Measurements from ENCODE around the gene SMG9.
A peak's percentile ranks its signal among the peaks of the same experiment; 100 is the strongest.

The SMG9 gene

DNA sequence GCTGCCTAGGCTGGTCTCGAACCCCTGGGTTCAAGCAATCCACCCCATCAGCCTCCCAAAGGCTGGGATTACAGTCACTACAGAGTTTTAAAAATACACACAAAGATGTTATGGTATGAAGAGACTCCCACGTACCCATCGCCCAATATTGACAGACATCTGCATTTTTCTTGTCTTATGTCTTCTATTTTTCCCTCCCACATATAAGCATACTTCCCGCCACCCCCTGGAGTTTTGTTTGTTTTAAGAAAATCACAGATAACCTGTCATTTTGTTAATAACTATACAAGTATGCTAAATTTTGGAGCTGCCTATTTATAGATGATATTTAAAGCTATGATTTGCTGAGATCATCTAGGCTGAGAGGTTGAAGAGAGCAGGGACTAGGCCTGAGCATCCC, 6.2 kb upstream of the SMG9 start:
- Histone ChIP-seq H3K27me3 (ENCODE audit: control insufficient read depth, insufficient read depth, low read length, poor library complexity, severe bottlenecking) (no peaks in the 10 kb centered on the region), H3K4me1 (ENCODE audit: control insufficient read depth, insufficient read depth, low read length) (no peaks in the 10 kb centered on the region), H3K9me3 (ENCODE audit: control insufficient read depth, low read length) (no peaks in the 10 kb centered on the region), H3K4me3 (ENCODE audit: insufficient read depth, low read depth, low read length) (no peak overlapping the region), H3K36me3 (ENCODE audit: control insufficient read depth, insufficient read depth, low read length) (no peaks in the 10 kb centered on the region), H3K27ac (ENCODE audit: insufficient read depth, low read depth, low read length, poor library complexity, severe bottlenecking) (no peak overlapping the region)
- 80 to 96% methylated on average over 3 to 4 of the region's 4 CpGs for WGBS, 2 experiments

DNA sequence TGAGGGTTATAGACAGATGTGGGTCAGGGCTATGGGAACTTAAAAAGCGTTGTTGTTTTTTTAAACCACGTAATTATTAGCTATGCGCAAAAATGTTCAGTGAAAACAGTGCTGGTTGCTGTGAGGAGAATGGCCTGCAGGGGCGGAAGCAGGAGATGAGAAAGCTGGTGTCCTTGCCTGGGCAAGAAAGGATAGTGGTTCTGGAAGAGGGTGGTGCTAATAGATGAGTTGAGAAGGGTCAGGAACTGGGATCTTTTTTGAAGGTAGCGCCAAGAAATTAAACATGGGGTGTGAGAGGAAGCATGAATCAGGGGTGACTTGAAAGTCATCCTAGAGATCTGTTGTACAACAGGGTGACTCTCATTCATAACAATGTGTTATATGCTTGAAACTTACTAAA, 4.8 kb upstream of the SMG9 start:
- no peak overlapping the region for H3K27ac ChIP-seq (ENCODE audit: insufficient read depth, low read depth, low read length, poor library complexity, severe bottlenecking)
- H3K9me3 ChIP-seq (ENCODE audit: control insufficient read depth, low read length), result no peaks in the 10 kb centered on the region
- 74 to 84% methylated on average over 5 of the region's 5 CpGs for WGBS, 2 experiments

DNA sequence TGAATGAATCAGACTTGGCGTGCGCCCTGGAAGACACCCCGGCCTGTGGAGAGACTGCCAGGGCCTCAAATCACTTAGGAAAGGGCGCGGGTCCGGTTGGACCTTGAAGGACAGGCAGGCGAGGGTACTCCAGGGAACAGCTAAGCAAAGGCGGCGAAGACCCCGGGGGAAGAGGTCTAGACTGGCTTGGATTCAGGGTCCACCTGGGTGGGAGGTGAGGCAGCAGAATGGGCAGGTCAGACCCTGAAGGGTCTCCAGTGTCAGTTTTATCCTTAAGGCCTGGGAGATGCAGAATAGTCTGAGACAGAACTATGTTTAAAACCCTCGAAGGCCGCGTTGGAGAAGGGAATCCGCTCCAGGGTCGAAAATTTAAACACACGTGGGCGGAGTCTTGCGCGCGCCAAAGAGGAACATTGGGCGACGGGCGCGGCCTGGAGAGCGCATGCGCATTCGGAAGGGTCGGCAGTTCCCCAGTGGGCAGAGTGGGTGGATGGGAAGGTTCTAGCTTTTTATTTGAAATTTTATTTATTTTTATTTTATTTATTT, 567 bp upstream of the SMG9 start:
- Histone ChIP-seq H3K27me3 (ENCODE audit: control insufficient read depth, insufficient read depth, low read length, poor library complexity, severe bottlenecking) (no peaks in the 10 kb centered on the region), H3K36me3 (ENCODE audit: control insufficient read depth, insufficient read depth, low read length) (peaks cover 10% of the 10 kb centered on the region), H3K4me3 (ENCODE audit: insufficient read depth, low read depth, low read length) (peak overlapping the region; percentile 92), H3K4me1 (ENCODE audit: control insufficient read depth, insufficient read depth, low read length) (no peaks in the 10 kb centered on the region), H3K9me3 (ENCODE audit: control insufficient read depth, low read length) (no peaks in the 10 kb centered on the region), H3K27ac (ENCODE audit: insufficient read depth, low read depth, low read length, poor library complexity, severe bottlenecking) (peak overlapping the region; percentile 97)
- 1 to 3% methylated on average over 27 to 28 of the region's 28 CpGs for WGBS, 2 experiments

More for the DNA sequence above, 4.8 kb upstream of the SMG9 start:
- Histone ChIP-seq H3K4me3 (ENCODE audit: insufficient read depth, low read depth, low read length) (no peak overlapping the region), H3K27me3 (ENCODE audit: control insufficient read depth, insufficient read depth, low read length, poor library complexity, severe bottlenecking) (no peaks in the 10 kb centered on the region), H3K4me1 (ENCODE audit: control insufficient read depth, insufficient read depth, low read length) (no peaks in the 10 kb centered on the region), H3K36me3 (ENCODE audit: control insufficient read depth, insufficient read depth, low read length) (no peaks in the 10 kb centered on the region)

DNA sequence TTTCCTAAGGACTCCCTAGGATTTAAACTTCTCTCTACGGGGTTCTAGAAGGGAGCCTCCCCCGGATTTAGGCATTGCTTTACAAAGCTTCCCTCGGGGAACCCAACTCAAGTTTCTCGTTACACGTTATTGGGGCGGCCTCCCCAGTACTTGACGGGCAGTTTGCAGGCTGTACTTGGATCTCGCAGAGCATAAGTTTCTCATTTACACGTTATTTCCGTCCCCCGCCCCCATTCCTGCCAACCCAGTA, 584 bp downstream of the SMG9 start:
- peak overlapping the region; percentile 92 for H3K4me3 ChIP-seq (ENCODE audit: insufficient read depth, low read depth, low read length)

DNA sequence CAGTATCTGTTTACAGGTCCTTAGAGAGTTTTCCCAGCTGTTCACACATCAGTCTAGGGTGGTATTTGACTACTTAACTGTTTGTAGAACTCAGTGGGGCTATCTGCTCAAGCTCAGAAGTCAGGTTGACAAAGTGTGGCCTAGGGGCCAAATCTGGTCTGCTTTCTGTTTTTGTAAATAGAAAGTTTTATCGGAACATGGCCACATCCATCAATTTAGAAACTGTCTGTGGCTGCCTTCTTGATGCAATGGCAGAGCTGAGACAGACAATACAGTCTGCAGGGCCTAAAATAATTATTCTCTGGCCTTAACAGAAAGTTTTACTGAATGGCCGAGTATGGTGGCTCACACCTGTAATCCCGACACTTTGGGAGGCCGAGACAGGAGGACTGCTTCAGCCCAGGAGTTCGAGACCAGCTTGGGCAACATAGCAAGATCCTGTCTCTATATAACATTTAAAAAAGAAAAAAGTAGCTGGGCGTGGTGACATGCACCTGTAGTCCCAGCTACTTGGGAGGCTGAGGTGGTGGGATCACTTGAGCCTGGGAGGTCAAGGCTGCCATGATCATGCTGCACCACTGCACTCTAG, 2.4 kb downstream of the SMG9 start:
- H3K27ac ChIP-seq (ENCODE audit: insufficient read depth, low read depth, low read length, poor library complexity, severe bottlenecking), result no peak overlapping the region
- 96 to 97% methylated on average over 6 of the region's 6 CpGs for WGBS, 2 experiments
- no peak overlapping the region for H3K4me3 ChIP-seq (ENCODE audit: insufficient read depth, low read depth, low read length)
- H3K9me3 ChIP-seq (ENCODE audit: control insufficient read depth, low read length), result no peaks in the 10 kb centered on the region
- H3K27me3 ChIP-seq (ENCODE audit: control insufficient read depth, insufficient read depth, low read length, poor library complexity, severe bottlenecking), result no peaks in the 10 kb centered on the region
- no peaks in the 10 kb centered on the region for H3K4me1 ChIP-seq (ENCODE audit: control insufficient read depth, insufficient read depth, low read length)
- H3K36me3 ChIP-seq (ENCODE audit: control insufficient read depth, insufficient read depth, low read length), result peaks cover 29% of the 10 kb centered on the region

More for the DNA sequence above, 584 bp downstream of the SMG9 start:
- Histone ChIP-seq H3K36me3 (ENCODE audit: control insufficient read depth, insufficient read depth, low read length) (peaks cover 21% of the 10 kb centered on the region), H3K4me1 (ENCODE audit: control insufficient read depth, insufficient read depth, low read length) (no peaks in the 10 kb centered on the region), H3K9me3 (ENCODE audit: control insufficient read depth, low read length) (no peaks in the 10 kb centered on the region), H3K27me3 (ENCODE audit: control insufficient read depth, insufficient read depth, low read length, poor library complexity, severe bottlenecking) (no peaks in the 10 kb centered on the region), H3K27ac (ENCODE audit: insufficient read depth, low read depth, low read length, poor library complexity, severe bottlenecking) (peak overlapping the region; percentile 97)
- 0% methylated on average over 11 of the region's 11 CpGs for WGBS, 2 experiments

DNA sequence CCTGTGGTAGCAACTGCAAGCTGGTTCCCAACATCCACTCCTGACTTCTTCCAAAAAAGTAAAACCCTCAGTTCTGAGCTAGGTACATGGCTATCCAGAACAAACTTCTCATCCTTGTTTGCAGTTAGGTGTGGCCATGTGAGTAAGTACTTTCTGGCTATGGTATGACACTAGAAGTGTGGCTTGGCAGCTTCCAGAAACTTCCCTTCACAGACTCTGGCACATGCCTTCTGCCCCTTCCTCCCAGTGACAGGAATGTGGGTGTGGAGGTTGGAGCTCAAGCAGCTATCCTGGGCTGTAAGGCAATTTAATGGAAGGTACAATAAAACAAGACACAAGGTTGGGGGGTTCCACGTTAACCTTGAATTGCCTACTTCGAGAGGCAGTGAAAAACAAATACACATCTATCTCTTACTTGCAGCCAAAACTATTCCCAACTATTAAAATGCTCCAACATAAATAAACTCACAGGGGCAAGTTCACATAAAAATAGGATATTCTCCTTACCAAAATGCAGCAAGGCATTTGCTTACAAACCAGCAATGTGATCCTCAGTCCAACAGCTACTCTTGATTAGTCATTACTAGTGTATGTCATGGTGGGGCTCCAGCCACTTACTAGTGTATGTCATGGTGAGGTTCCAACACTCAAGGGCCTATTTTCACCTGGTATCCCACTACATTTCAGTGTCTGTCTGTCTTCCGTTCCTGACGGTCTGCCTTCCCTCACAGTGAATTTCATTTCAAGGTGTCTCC, 3.1 kb downstream of the SMG9 start:
- Histone ChIP-seq H3K27ac (ENCODE audit: insufficient read depth, low read depth, low read length, poor library complexity, severe bottlenecking) (no peak overlapping the region), H3K27me3 (ENCODE audit: control insufficient read depth, insufficient read depth, low read length, poor library complexity, severe bottlenecking) (no peaks in the 10 kb centered on the region), H3K4me1 (ENCODE audit: control insufficient read depth, insufficient read depth, low read length) (no peaks in the 10 kb centered on the region), H3K9me3 (ENCODE audit: control insufficient read depth, low read length) (no peaks in the 10 kb centered on the region), H3K4me3 (ENCODE audit: insufficient read depth, low read depth, low read length) (no peak overlapping the region), H3K36me3 (ENCODE audit: control insufficient read depth, insufficient read depth, low read length) (peaks cover 36% of the 10 kb centered on the region)
- WGBS, 2 experiments, result 95 to 97% methylated on average over 3 to 4 of the region's 4 CpGs

DNA sequence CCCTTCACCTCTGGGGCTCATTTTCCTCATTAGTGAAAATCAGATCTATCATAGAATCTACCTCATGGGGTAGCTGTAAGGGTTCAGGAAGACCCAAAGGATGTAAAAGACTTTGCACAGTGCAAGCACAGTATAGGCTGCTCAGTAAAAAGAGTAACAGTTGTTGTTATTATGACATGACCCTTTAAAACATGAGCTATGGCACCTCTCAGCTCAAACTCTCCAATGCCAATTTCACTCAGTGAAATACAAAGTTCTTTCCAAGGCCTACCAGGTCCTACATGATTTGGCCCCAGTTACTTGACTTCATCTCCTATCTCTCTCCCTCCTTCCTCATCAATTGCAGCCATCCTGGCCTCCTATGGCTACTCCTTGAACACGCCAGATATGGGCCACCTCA, 4.9 kb downstream of the SMG9 start:
- H3K9me3 ChIP-seq (ENCODE audit: control insufficient read depth, low read length), result no peaks in the 10 kb centered on the region
- no peak overlapping the region for H3K27ac ChIP-seq (ENCODE audit: insufficient read depth, low read depth, low read length, poor library complexity, severe bottlenecking)
- H3K4me3 ChIP-seq (ENCODE audit: insufficient read depth, low read depth, low read length), result no peak overlapping the region
- H3K36me3 ChIP-seq (ENCODE audit: control insufficient read depth, insufficient read depth, low read length), result peaks cover 42% of the 10 kb centered on the region
- H3K4me1 ChIP-seq (ENCODE audit: control insufficient read depth, insufficient read depth, low read length), result no peaks in the 10 kb centered on the region
- WGBS, 2 experiments, result 93 to 95% methylated on average over 1 of the region's 1 CpG
- H3K27me3 ChIP-seq (ENCODE audit: control insufficient read depth, insufficient read depth, low read length, poor library complexity, severe bottlenecking), result no peaks in the 10 kb centered on the region

DNA sequence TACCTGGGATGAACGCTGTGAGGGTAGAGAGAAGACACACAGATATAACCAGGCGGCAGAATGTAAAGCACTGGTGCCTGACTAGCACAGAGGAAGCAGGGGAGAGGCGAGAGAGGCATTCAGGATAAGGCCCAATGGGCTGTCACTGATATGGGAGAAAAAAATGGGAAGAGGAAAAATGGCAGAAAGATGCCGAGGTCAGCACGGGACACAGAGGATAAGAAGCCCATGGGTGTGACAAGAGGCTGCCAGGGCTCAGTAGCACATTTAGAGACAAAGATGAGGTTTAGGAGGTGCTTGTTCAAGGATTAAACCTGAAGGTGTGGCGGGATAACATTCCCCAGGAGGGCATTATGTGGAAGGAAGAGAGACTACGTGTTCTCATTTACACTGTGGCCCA, 5.6 kb downstream of the SMG9 start:
- Histone ChIP-seq H3K27me3 (ENCODE audit: control insufficient read depth, insufficient read depth, low read length, poor library complexity, severe bottlenecking) (no peaks in the 10 kb centered on the region), H3K4me1 (ENCODE audit: control insufficient read depth, insufficient read depth, low read length) (no peaks in the 10 kb centered on the region), H3K9me3 (ENCODE audit: control insufficient read depth, low read length) (no peaks in the 10 kb centered on the region), H3K36me3 (ENCODE audit: control insufficient read depth, insufficient read depth, low read length) (peaks cover 46% of the 10 kb centered on the region), H3K27ac (ENCODE audit: insufficient read depth, low read depth, low read length, poor library complexity, severe bottlenecking) (no peak overlapping the region), H3K4me3 (ENCODE audit: insufficient read depth, low read depth, low read length) (no peak overlapping the region)
- WGBS, 2 experiments, result 92 to 93% methylated on average over 7 of the region's 7 CpGs

DNA sequence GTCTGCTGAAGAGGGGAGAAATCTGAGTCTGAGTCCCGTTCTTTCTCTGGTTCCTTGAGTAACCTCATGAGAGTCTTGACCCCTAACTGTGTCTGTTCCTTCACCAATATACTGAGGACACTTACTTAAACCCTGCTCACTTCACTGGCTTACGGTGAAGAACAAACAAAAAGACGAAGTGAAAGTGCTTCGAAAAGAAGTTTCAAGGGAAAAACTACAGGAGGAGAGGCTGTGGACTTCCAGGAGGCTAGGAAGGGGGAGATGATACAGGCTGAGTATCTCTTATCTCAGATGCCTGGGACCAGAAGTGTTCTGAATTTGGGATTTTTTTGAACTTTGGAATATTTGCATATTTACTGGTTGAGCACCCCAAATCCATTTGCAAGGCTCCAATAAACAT, 6.1 kb downstream of the SMG9 start:
- Histone ChIP-seq H3K27ac (ENCODE audit: insufficient read depth, low read depth, low read length, poor library complexity, severe bottlenecking) (no peak overlapping the region), H3K27me3 (ENCODE audit: control insufficient read depth, insufficient read depth, low read length, poor library complexity, severe bottlenecking) (no peaks in the 10 kb centered on the region), H3K36me3 (ENCODE audit: control insufficient read depth, insufficient read depth, low read length) (peaks cover 50% of the 10 kb centered on the region), H3K4me3 (ENCODE audit: insufficient read depth, low read depth, low read length) (no peak overlapping the region), H3K4me1 (ENCODE audit: control insufficient read depth, insufficient read depth, low read length) (no peaks in the 10 kb centered on the region), H3K9me3 (ENCODE audit: control insufficient read depth, low read length) (no peaks in the 10 kb centered on the region)
- 96 to 99% methylated on average over 4 of the region's 4 CpGs for WGBS, 2 experiments

DNA sequence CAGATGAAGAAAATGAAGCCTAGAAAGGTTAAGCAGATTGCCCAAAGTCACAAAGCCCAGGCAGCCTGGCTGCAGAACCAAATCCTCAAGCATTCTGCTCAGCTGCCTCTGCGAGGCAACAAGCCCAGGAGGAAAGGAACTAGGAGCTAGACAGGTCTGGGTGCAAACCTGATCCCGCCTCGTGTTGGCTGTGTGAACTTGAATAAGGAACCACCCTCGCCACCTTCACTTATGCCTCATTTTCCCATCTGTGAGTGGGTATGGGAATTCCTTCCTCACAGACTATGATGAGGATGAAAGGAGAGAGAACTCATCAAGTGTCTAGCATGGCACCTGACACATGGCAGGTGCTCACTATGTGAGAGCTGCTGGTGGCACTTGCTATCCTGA, 6.6 kb downstream of the SMG9 start:
- Histone ChIP-seq H3K4me1 (ENCODE audit: control insufficient read depth, insufficient read depth, low read length) (no peaks in the 10 kb centered on the region), H3K9me3 (ENCODE audit: control insufficient read depth, low read length) (no peaks in the 10 kb centered on the region), H3K27ac (ENCODE audit: insufficient read depth, low read depth, low read length, poor library complexity, severe bottlenecking) (no peak overlapping the region), H3K4me3 (ENCODE audit: insufficient read depth, low read depth, low read length) (no peak overlapping the region), H3K27me3 (ENCODE audit: control insufficient read depth, insufficient read depth, low read length, poor library complexity, severe bottlenecking) (no peaks in the 10 kb centered on the region), H3K36me3 (ENCODE audit: control insufficient read depth, insufficient read depth, low read length) (peaks cover 50% of the 10 kb centered on the region)
- 94 to 100% methylated on average over 3 to 4 of the region's 4 CpGs for WGBS, 2 experiments
